IMR-90 (cell line): Measurements from ENCODE around the gene PREP.

ENCODE experiments used
- FOS ChIP-seq: fragments of 150-350 bp; IDR thresholded peaks from 2 replicates; pipeline ENCODE4 v1.6.1; 2016; ENCODE audit warnings: low read depth, low read length
- MAFK ChIP-seq: IDR thresholded peaks from 2 replicates; pipeline ENCODE4 v1.6.1; 2012; ENCODE audit warnings: low read depth, low read length, improper control_type of control experiment
- MAZ ChIP-seq: IDR thresholded peaks from 2 replicates; pipeline ENCODE4 v1.6.1; 2012; ENCODE audit warnings: low read depth, mild to moderate bottlenecking, low read length, improper control_type of control experiment, moderate library complexity, borderline replicate concordance
- POLR2A ChIP-seq: IDR thresholded peaks from 2 replicates; pipeline ENCODE4 v1.6.1; 2012; ENCODE audit warnings: mild to moderate bottlenecking, low read depth, low read length
- RAD21 ChIP-seq: IDR thresholded peaks from 2 replicates; pipeline ENCODE4 v1.6.1; 2012; ENCODE audit warnings: low read length, improper control_type of control experiment
- RCOR1 ChIP-seq: IDR thresholded peaks from 2 replicates; pipeline ENCODE4 v1.6.1; 2012; ENCODE audit warnings: mild to moderate bottlenecking, low read length, improper control_type of control experiment; ENCODE audit not compliant: insufficient replicate concordance
- RFX5 ChIP-seq: IDR thresholded peaks from 2 replicates; pipeline ENCODE4 v1.8.0; 2012; ENCODE audit warnings: low read depth, mild to moderate bottlenecking, low read length, moderate library complexity
- TF ChIP-seq, protein P1 (sequence below): conservative IDR thresholded peaks from 2 replicates; pipeline ENCODE4 v1.5.1; 2012; ENCODE audit warnings: mild to moderate bottlenecking, low read depth, low read length, improper control_type of control experiment
- TF ChIP-seq, protein P2 (sequence below): fragments of 150-350 bp; IDR thresholded peaks from 2 replicates; pipeline ENCODE4 v1.6.1; 2017; ENCODE audit warnings: mild to moderate bottlenecking, antibody characterized with exemption, low read length, low read depth
- TF ChIP-seq, protein P3 (sequence below): fragments of 150-350 bp; IDR thresholded peaks from 2 replicates; pipeline ENCODE4 v1.6.1; 2016; ENCODE audit warnings: low read depth, mild to moderate bottlenecking, low read length, moderate library complexity, borderline replicate concordance

DNA sequence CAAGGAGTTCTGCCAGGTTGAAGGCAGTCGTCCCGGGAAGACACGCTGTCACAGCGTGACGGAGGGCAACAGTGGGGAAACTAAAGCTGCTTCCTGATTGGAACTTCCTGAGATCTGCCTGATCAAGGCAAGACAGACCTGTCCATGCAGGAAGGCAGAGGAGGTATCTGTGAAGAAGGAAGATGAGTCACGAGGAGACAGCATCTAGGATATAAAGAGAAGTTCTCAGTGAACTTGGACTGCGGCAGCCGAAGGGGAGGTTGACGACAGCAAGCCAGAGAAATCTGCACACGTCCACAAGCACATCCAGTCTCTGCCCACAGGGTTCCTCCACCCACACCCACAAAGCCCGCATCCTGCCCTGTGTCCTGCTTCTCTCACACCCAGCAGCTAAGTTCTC is 38.6 kb downstream of the PREP start:
- TF ChIP-seq, protein P1, sequence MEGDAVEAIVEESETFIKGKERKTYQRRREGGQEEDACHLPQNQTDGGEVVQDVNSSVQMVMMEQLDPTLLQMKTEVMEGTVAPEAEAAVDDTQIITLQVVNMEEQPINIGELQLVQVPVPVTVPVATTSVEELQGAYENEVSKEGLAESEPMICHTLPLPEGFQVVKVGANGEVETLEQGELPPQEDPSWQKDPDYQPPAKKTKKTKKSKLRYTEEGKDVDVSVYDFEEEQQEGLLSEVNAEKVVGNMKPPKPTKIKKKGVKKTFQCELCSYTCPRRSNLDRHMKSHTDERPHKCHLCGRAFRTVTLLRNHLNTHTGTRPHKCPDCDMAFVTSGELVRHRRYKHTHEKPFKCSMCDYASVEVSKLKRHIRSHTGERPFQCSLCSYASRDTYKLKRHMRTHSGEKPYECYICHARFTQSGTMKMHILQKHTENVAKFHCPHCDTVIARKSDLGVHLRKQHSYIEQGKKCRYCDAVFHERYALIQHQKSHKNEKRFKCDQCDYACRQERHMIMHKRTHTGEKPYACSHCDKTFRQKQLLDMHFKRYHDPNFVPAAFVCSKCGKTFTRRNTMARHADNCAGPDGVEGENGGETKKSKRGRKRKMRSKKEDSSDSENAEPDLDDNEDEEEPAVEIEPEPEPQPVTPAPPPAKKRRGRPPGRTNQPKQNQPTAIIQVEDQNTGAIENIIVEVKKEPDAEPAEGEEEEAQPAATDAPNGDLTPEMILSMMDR: no peak
- no peak for TF ChIP-seq POLR2A
- no peak for TF ChIP-seq MAZ
- no peak for TF ChIP-seq FOS
- TF ChIP-seq RAD21: no peak
- TF ChIP-seq, protein P2, sequence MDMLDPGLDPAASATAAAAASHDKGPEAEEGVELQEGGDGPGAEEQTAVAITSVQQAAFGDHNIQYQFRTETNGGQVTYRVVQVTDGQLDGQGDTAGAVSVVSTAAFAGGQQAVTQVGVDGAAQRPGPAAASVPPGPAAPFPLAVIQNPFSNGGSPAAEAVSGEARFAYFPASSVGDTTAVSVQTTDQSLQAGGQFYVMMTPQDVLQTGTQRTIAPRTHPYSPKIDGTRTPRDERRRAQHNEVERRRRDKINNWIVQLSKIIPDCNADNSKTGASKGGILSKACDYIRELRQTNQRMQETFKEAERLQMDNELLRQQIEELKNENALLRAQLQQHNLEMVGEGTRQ: no peak
- no peak for TF ChIP-seq RFX5
- TF ChIP-seq RCOR1: no peak
- TF ChIP-seq, protein P3, sequence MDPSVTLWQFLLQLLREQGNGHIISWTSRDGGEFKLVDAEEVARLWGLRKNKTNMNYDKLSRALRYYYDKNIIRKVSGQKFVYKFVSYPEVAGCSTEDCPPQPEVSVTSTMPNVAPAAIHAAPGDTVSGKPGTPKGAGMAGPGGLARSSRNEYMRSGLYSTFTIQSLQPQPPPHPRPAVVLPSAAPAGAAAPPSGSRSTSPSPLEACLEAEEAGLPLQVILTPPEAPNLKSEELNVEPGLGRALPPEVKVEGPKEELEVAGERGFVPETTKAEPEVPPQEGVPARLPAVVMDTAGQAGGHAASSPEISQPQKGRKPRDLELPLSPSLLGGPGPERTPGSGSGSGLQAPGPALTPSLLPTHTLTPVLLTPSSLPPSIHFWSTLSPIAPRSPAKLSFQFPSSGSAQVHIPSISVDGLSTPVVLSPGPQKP: no peak
- TF ChIP-seq MAFK: no peak
